Non-pigmented ciliary epithelial cell (primary cell): Measurements from ENCODE around the gene NFATC2IP.
"Not testable (repeated sequence)": the region's sequence is repeated elsewhere in the genome, so short reads cannot be mapped to it uniquely, and the experiment has no call there.

Source experiments
- DNase-seq: peaks from one replicate; pipeline ENCODE4 v3.0.0-alpha.2; 2010; ENCODE audit warnings: low read depth

NFATC2IP gene

GRCh38 chr16:28998837-28999236 is 48.1 kb downstream of the NFATC2IP start:
- DNase-seq, result no peak

DNA sequence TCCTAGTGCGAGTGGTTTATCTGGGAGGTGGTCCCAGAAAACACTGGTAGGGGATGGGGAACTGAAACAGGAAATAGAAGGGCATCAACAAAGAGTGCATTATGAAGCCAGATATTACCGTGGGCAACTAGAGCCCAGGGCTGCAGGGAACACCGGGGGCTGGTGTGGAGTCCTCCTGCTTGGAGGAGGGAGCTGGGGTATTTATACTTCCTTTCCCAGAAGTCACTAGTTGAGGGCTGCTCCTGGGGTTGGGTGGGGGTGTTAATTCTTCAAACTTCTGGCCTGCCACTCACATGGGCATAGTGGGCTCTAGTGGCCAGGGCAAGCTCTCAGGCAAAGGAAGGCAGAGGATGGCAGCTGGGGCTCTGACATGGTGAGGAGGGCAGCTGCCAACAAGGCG is 48.8 kb downstream of the NFATC2IP start:
- DNase-seq, result no peak

- DNase-seq, result no peak
Measured at GRCh38 chr16:29000019-29000418, 49.3 kb downstream of the NFATC2IP start.

DNA sequence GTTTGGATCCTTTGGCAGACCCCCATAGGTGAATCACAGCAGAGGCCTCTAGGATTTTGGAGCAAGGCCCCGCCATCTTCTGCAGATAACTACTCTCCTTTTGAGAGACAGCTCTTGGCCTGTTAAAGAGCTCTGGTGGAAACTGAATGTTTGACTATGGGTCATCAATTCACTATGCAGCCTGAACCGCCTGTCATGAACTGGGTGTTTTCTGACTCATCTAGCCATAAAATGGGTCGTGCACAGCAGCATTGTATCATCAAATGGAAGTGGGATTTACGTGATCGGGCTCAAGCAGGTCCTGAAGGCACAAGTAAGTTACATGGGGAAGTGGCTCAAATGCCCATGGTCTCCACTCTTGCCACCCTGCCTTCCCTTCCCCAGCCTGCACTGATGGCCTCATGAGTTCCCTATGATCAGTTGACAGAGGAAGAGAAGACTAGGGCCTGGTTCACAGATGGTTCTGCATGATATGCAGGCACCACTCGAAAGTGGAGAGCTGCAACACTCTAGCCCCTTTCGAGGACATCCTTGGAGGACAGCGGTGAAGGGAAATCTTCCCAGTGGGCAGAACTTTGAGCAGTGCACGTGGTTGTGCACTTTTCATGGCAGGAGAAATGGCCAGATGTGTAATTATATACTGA is 53.9 kb downstream of the NFATC2IP start:
- not testable (repeated sequence) for DNase-seq

GRCh38 chr16:29007730-29008593 is 57.2 kb downstream of the NFATC2IP start:
- DNase-seq, result peak; percentile 18

DNA sequence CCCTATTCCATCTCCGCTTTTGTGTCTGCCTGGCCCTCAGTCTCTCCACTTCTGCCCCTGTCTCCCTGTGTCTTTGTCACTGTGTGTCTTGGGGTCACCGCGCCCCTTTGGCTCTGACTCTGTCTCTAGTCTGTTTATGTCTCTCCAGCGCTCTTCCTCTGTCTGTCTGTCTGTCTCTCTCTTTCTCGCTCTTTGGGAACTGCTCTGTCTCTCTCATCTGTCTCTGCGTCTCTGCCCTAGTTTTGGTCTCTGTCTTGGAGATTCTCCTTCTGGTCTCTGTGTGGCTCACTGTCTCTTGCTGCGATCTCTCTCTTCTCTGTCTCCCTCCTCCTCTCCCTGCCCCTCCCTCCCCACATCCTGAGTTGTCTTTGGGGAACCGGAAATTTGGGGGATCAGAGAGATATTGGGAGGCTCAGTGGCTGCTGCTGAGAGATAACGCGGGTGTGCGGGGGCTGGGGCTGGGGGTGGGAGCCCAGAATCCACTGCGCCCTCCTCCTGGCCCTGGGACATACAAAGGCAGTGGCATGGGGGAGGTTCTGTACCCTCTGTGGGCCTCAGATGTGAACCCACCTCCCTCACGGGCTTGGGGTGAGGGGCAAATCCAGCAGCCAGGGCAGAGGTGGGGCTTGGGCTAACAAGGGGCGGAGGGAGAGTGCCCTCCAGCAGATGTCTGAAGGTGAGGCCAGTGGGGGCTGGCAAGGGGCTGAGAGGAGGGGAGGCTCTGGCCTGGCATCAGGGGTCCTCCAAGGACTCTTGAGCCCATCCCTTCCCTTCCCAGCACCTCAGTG is 58.5 kb downstream of the NFATC2IP start:
- no peak for DNase-seq

- no peak for DNase-seq
Measured at GRCh38 chr16:29009838-29010166, 59.1 kb downstream of the NFATC2IP start.

DNA sequence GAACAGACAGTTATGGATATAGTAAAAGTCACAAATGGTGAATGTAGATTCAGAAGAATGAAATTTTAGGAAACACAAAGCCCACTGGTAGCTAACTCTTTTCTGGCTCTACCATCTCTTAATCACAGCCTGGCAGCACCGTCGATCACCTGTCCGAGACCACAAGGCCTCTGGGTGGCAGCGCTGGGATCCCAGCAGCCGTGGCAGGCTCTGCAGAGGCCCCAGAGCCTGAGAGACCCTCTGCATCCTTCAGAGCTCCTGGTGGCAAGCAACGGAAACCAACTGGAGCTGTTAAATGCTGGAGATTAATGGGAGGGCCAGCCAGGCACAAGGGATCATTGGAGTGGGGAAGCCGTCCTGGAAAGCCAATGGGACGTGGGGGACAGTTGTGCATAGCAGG is 60.4 kb downstream of the NFATC2IP start:
- no peak for DNase-seq

DNA sequence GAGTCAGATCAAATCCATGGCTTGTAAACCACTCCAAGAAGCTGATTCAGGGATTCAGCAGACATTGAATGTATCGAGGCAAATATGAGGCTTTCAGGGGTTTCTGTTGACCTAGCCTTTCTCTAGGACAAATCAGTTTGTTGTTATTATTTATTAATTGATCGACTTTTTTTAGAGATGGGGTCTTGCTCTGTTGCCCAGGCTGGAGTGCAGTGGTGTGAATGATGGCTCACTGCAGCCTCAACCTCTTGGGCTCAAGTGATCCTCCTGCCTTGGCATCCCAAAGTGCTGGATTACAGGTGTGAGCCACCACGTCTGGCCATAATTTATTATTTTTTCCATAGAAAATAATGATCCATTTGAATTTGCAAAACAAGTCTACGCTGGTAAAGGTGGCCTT is 61.1 kb downstream of the NFATC2IP start:
- DNase-seq, result no peak

GRCh38 chr16:29012913-29013553 is 62.3 kb downstream of the NFATC2IP start:
- no peak for DNase-seq

GRCh38 chr16:29014561-29015069 is 63.9 kb downstream of the NFATC2IP start:
- no peak for DNase-seq
